ENCODE measurements around the gene WDR45B. TPM values are rescaled to one million over a fixed set of nuclear protein-coding genes. Genes with fewer than 3 reads are reported as not detected.
A peak's percentile ranks its signal among the peaks of the same experiment; 100 is the strongest.

Gene WDR45B
- total and polyA plus RNA-seq, 2 donors (not counting 3 experiments of a cell fraction or from before 2014, with no cell fraction given) = 62.0 to 76.7 TPM

- intact Hi-C loops (cut with micrococcal nuclease) (loop anchor here (2.0 kb wide), 1 partner anchor 19 kb away; the partner anchor contains the start of gene FN3KRP), dilution Hi-C loops (cut with MboI; ENCODE audit: extremely low pct_ligation_motif_present, low sequenced_read_pairs) (no loop called here)
- Histone ChIP-seq H3K4me2 (ENCODE audit: insufficient read depth, low read length) (peak overlapping the region; percentile 53), H3K79me2 (ENCODE audit: control insufficient read depth, insufficient read depth, low read length) (no peaks in the 10 kb centered on the region), H3K4me1 (ENCODE audit: control insufficient read depth, extremely low read depth, insufficient read depth, low read length) (peaks cover 5% of the 10 kb centered on the region), H3K27ac (ENCODE audit: insufficient read depth, low read depth, low read length) (no peak overlapping the region), H3K36me3 (ENCODE audit: control insufficient read depth in 2 of 2, extremely low read depth in 1 of 2, insufficient read depth in 2 of 2, low read length in 2 of 2) (no peaks in the 10 kb centered on the region), H3K27me3 (ENCODE audit: control insufficient read depth in 2 of 2, insufficient read depth in 2 of 2, low read length in 2 of 2) (peaks cover 3 to 8% of the 10 kb centered on the region in 2 experiments), H4K20me1 (replicated peaks; ENCODE audit: control insufficient read depth, extremely low read depth, insufficient read depth, low read length) (no peaks in the 10 kb centered on the region), H3K9me3 (replicated peaks; ENCODE audit: control insufficient read depth, insufficient read depth, low read length) (peaks cover 4% of the 10 kb centered on the region), H3K9ac (replicated peaks; ENCODE audit: extremely low read depth, insufficient read depth, low read length) (no peak overlapping the region), H3K9me1 (replicated peaks; ENCODE audit: control insufficient read depth, extremely low read depth, insufficient read depth, low read length) (no peaks in the 10 kb centered on the region), H3K4me3 (replicated peaks in 1 of 3; ENCODE audit: insufficient read depth in 1 of 3, low read depth in 1 of 3, low read length in 3 of 3) (peak overlapping the region; percentile 8 to 52 (median 42)), H2AFZ (ENCODE audit: low read depth, low read length) (peak overlapping the region; percentile 55)
- TF ChIP-seq GATA2 (IDR thresholded peaks at IDR 0.05; ENCODE audit: insufficient read depth, insufficient read length, low read depth, low read length) (no peak), CTCF (IDR thresholded peaks at IDR 0.05; ENCODE audit: extremely low read depth in 1 of 2, insufficient read depth in 1 of 2, low read depth in 1 of 2, low read length in 2 of 2) (no peak), EZH2 (IDR thresholded peaks at IDR 0.05; ENCODE audit: borderline replicate concordance, low read depth, low read length, severe bottlenecking) (no peak), POLR2AphosphoS5 (IDR thresholded peaks at IDR 0.05; ENCODE audit: insufficient read depth, low read depth, low read length) (no peak), FOS (IDR thresholded peaks at IDR 0.05; ENCODE audit: borderline replicate concordance, insufficient read depth, low read length) (no peak), POLR2A (IDR thresholded peaks at IDR 0.05; ENCODE audit: low read depth, low read length) (no peak), MAX (IDR thresholded peaks at IDR 0.05; ENCODE audit: insufficient read depth, insufficient read length) (no peak), JUN (IDR thresholded peaks at IDR 0.05; ENCODE audit: borderline replicate concordance, insufficient read depth, insufficient read length, low read depth) (no peak), MYC (IDR thresholded peaks at IDR 0.05; ENCODE audit: low read depth, low read length) (no peak)
- BruUV-seq (replicated peaks) = no TSS peak
- DNase-seq (ENCODE audit: low read depth, low spot score) = no peak
- FAIRE-seq = no peak
- ChIA-PET CTCF (interaction anchor here (1.2 kb wide), 1 partner anchor 84 kb away, joined by 3 read pairs; no protein-coding TSS in a partner anchor), POLR2A (no interaction called here)
Observed at GRCh38 chr17:82697808-82698064, 49.5 kb upstream of the WDR45B start.
